ENCODE data around the gene SLC4A8. TPM values are rescaled to one million over a fixed set of nuclear protein-coding genes. Genes with fewer than 3 reads are reported as not detected.

Gene SLC4A8
- total RNA-seq, 2 experiments from 2014 or later = 1.0 to 6.7 TPM

DNA sequence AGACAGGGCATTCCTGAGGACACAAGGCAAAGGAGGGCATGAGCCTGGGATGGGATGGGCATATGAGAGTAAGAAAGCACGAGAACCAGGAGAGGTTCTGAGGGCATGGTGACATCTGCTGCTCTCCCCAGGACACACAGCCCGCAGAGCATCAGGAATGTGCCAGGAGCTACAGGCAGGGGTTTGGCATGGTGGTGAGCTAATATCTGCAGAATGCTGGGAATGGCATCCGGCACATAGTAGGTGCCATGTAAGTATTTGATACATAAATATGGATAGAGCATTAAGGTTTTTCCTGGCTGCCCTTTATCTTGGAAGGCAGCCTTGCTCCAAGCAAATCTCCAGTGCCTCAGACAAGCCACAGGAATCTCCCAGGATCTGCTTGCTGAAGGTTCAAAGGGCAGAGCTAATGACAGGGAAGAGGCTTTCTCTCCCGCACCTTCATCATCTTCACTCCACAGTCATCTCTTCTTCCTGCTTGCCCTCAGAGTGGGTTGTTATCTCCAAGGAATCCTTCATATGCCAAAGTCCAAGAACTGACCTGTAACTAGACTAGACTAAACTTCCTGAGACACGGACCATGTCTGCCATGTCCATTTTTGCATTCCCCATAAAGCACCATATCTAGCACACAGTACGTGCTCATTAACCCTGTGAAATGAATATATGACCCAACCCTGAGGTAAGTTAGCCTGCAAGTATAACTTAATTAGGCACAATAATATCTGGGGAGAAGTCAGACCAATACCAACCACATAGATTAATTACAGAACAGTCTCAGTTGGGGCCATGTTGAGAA is 104.4 kb downstream of the SLC4A8 start:
- intact Hi-C loops (cut with micrococcal nuclease; ENCODE audit: unreplicated experiment) = no loop called here
- H3K36me3 ChIP-seq (ENCODE audit: insufficient read depth, low read length) = no peaks in the 10 kb centered on the region
- H4K20me1 ChIP-seq (ENCODE audit: insufficient read depth, low read length) = no peaks in the 10 kb centered on the region
- no peaks in the 10 kb centered on the region for H3K9me3 ChIP-seq (ENCODE audit: low read length)
- no peak for TF ChIP-seq EZH2phosphoT487 (IDR thresholded peaks at IDR 0.05; ENCODE audit: borderline replicate concordance, low read depth, low read length)
- TF ChIP-seq, protein P1, sequence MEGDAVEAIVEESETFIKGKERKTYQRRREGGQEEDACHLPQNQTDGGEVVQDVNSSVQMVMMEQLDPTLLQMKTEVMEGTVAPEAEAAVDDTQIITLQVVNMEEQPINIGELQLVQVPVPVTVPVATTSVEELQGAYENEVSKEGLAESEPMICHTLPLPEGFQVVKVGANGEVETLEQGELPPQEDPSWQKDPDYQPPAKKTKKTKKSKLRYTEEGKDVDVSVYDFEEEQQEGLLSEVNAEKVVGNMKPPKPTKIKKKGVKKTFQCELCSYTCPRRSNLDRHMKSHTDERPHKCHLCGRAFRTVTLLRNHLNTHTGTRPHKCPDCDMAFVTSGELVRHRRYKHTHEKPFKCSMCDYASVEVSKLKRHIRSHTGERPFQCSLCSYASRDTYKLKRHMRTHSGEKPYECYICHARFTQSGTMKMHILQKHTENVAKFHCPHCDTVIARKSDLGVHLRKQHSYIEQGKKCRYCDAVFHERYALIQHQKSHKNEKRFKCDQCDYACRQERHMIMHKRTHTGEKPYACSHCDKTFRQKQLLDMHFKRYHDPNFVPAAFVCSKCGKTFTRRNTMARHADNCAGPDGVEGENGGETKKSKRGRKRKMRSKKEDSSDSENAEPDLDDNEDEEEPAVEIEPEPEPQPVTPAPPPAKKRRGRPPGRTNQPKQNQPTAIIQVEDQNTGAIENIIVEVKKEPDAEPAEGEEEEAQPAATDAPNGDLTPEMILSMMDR (conservative IDR thresholded peaks at IDR 0.05; ENCODE audit: low read length) = no peak
- no peaks in the 10 kb centered on the region for H3K9me2 ChIP-seq (ENCODE audit: insufficient read depth, low read length)
- no peak overlapping the region for H3K4me3 ChIP-seq (ENCODE audit: low read depth, low read length, poor library complexity, severe bottlenecking)
- CTCF ChIA-PET (ENCODE audit: unreplicated experiment) = no interaction called here
- no peak overlapping the region for H3K4me2 ChIP-seq (ENCODE audit: low read length)
- H3K27ac ChIP-seq (ENCODE audit: low read depth, low read length, poor library complexity, severe bottlenecking) = no peak overlapping the region
- H3K79me2 ChIP-seq (ENCODE audit: insufficient read depth, low read depth, low read length) = no peaks in the 10 kb centered on the region
- H3K4me1 ChIP-seq (ENCODE audit: insufficient read depth, low read length, poor library complexity, severe bottlenecking) = no peaks in the 10 kb centered on the region
- no TSS peak for BruUV-seq (replicated peaks)
- POLR2A ChIA-PET = no interaction called here
- H2AFZ ChIP-seq (ENCODE audit: low read length) = no peak overlapping the region
- DNase-seq (ENCODE audit: low spot score) = no peak

DNA sequence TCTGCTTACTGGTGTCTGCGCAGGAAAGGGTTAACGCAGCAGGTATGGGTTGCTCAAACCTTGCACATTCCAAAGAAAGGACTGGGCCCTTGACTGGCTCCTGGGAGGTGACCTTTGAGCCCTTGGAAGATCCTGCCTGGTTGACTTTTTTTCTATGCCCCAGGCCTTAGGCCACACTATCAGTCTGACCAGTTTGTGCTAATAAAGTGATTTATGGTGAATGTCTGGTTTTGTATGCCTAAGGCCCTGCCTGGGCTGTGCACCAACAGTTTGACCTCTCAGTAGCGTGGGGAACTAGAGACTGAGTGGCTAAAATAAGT is 105.0 kb downstream of the SLC4A8 start:
- H3K4me2 ChIP-seq (ENCODE audit: low read length) = no peak overlapping the region
- no peaks in the 10 kb centered on the region for H3K36me3 ChIP-seq (ENCODE audit: insufficient read depth, low read length)
- no peaks in the 10 kb centered on the region for H3K79me2 ChIP-seq (ENCODE audit: insufficient read depth, low read depth, low read length)
- H2AFZ ChIP-seq (ENCODE audit: low read length) = no peak overlapping the region
- BruUV-seq (replicated peaks) = no TSS peak
- TF ChIP-seq, protein P1 (conservative IDR thresholded peaks at IDR 0.05; ENCODE audit: low read length) = no peak
- no peak for TF ChIP-seq EZH2phosphoT487 (IDR thresholded peaks at IDR 0.05; ENCODE audit: borderline replicate concordance, low read depth, low read length)
- H3K9me3 ChIP-seq (ENCODE audit: low read length) = no peaks in the 10 kb centered on the region
- no peak overlapping the region for H3K27ac ChIP-seq (ENCODE audit: low read depth, low read length, poor library complexity, severe bottlenecking)
- ChIA-PET CTCF (ENCODE audit: unreplicated experiment) (no interaction called here), POLR2A (no interaction called here)
- no peak overlapping the region for H3K4me3 ChIP-seq (ENCODE audit: low read depth, low read length, poor library complexity, severe bottlenecking)
- no peaks in the 10 kb centered on the region for H3K9me2 ChIP-seq (ENCODE audit: insufficient read depth, low read length)
- intact Hi-C loops (cut with micrococcal nuclease; ENCODE audit: unreplicated experiment) = no loop called here
- DNase-seq (ENCODE audit: low spot score) = no peak
- H3K4me1 ChIP-seq (ENCODE audit: insufficient read depth, low read length, poor library complexity, severe bottlenecking) = no peaks in the 10 kb centered on the region
- no peaks in the 10 kb centered on the region for H4K20me1 ChIP-seq (ENCODE audit: insufficient read depth, low read length)

DNA sequence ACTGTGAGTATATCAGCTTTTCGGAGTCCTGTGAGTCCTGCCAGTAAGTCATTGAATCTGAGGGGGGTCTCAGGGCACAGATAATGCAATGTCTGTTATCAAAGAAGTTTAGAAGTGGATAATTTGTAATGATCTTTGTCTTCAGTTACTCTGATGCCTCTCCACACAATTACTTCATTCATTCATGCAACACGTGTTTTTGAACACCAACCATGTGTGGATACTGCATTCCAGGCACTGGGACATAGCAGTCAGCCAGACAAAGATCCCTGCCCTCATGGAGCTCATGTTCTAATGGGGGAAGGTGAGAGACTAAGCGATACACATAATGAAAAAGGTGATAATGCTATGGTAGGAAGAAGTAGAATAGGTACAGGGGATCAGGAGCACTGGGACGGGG is 105.6 kb downstream of the SLC4A8 start:
- no peak overlapping the region for H3K27ac ChIP-seq (ENCODE audit: low read depth, low read length, poor library complexity, severe bottlenecking)
- POLR2A ChIA-PET = interaction anchor here (0.6 kb wide), 1 partner anchor 356 kb away, joined by 3 read pairs; no protein-coding TSS in a partner anchor
- no peaks in the 10 kb centered on the region for H3K9me3 ChIP-seq (ENCODE audit: low read length)
- no peak for TF ChIP-seq EZH2phosphoT487 (IDR thresholded peaks at IDR 0.05; ENCODE audit: borderline replicate concordance, low read depth, low read length)
- TF ChIP-seq, protein P1 (conservative IDR thresholded peaks at IDR 0.05; ENCODE audit: low read length) = no peak
- H3K4me3 ChIP-seq (ENCODE audit: low read depth, low read length, poor library complexity, severe bottlenecking) = no peak overlapping the region
- no peak overlapping the region for H2AFZ ChIP-seq (ENCODE audit: low read length)
- intact Hi-C loops (cut with micrococcal nuclease; ENCODE audit: unreplicated experiment) = loop anchor here (10.0 kb wide), 1 partner anchor 345 kb away; no protein-coding TSS in a partner anchor
- no peak for DNase-seq (ENCODE audit: low spot score)
- H3K4me1 ChIP-seq (ENCODE audit: insufficient read depth, low read length, poor library complexity, severe bottlenecking) = no peaks in the 10 kb centered on the region
- CTCF ChIA-PET (ENCODE audit: unreplicated experiment) = interaction anchor here (1.0 kb wide), 1 partner anchor 98 kb away, joined by 3 read pairs; no protein-coding TSS in a partner anchor
- no peaks in the 10 kb centered on the region for H3K9me2 ChIP-seq (ENCODE audit: insufficient read depth, low read length)
- BruUV-seq (replicated peaks) = no TSS peak
- no peak overlapping the region for H3K4me2 ChIP-seq (ENCODE audit: low read length)
- H3K36me3 ChIP-seq (ENCODE audit: insufficient read depth, low read length) = no peaks in the 10 kb centered on the region
- no peaks in the 10 kb centered on the region for H3K79me2 ChIP-seq (ENCODE audit: insufficient read depth, low read depth, low read length)
- no peaks in the 10 kb centered on the region for H4K20me1 ChIP-seq (ENCODE audit: insufficient read depth, low read length)
